ENCODE results near the gene ZNF330.
"Not testable (repeated sequence)": the region's sequence is repeated elsewhere in the genome, so short reads cannot be mapped to it uniquely, and the experiment has no call there.

ZNF330 gene

DNA sequence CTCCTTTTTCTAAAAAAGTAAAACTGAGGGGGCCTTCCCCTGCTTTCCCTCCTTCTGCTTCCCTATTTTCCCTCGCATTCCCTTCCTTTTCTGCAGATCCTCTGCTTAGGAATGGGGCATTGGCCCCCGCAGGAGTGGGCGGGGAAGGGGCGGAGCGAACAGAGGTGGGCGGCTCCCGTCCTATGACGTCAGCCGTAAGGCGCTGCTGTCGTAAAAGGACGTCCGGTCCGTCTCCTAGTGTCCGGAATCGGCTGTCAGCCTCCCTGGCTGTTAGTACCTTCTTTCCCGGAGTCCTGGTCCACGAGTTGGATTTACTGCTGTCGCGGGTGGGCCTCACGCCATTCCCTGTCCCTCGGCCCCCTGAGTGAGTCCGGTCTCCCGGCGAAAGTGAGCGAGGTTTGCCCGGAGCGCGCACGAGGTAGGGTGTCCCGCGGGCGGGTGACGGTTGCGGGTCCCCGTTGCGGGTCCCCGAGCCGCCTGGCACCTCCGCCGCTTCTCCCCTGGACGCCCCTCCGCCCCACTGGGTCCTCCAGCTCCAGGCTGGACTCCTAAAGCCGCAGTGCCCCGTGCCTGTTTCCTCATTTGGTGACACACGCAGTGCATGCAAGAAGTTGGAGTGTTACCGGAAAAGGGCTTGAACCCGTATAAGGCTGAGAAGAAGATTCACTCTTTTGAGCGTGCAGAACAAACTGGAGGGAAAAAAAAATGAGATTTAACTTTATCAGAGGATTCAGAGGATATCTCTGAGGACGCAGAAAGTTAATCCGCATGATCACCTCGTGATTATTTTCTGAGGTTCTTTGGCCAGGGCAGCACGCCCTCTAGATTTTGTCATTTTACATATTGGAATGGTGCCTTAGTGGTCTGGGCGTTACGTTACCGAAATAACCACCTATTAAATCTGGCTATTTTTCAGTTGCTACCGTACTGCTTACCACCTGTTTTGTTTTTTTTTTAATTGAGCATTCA is at the start of gene ZNF330:
TSS of gene ZNF330 (plus strand) at position 205 of the 969 bp plus-strand sequence. CDS start 1,477 bp downstream, outside the sequence.
- peak; percentile 73 to 87 for DNase-seq

DNA sequence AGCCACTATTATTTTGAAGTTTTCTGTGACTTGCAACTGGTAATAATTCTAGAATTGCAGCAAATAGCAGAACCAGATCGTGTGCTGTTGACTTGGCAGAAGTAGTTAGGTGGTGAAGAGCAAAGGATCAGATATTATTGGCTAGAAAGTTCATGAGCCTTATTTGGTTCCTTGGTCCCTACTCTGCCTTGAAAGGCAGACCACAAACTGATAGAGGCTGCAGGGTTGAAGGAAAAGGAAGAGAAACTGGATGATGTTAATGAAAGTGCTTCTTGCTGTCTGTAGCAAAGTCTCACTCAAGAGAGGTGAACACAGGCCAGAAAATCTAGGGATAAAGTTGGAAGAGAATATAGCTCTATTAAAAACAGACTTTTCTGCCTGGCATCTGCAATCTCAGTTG is 46.2 kb upstream of the ZNF330 start:
- DNase-seq: no peak

DNA sequence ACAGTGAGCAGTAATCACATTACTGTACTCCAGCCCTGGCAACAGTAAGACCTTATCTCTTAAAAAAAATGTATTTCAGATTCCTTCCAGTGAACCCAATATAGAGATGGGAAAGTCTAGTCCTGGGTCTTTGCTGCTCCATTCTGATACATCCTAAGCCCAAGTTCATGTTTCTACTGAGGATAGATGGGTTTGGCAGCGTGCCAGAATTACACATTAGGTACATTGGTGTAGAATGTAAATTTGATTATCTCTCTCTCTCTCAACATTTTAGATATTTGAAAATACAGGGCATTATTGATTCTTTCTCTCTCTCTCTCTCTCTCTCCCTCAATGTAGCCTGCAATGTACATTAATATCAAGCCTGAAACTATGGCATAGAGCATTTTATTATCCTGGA is 43.5 kb upstream of the ZNF330 start:
- no peak for DNase-seq

DNA sequence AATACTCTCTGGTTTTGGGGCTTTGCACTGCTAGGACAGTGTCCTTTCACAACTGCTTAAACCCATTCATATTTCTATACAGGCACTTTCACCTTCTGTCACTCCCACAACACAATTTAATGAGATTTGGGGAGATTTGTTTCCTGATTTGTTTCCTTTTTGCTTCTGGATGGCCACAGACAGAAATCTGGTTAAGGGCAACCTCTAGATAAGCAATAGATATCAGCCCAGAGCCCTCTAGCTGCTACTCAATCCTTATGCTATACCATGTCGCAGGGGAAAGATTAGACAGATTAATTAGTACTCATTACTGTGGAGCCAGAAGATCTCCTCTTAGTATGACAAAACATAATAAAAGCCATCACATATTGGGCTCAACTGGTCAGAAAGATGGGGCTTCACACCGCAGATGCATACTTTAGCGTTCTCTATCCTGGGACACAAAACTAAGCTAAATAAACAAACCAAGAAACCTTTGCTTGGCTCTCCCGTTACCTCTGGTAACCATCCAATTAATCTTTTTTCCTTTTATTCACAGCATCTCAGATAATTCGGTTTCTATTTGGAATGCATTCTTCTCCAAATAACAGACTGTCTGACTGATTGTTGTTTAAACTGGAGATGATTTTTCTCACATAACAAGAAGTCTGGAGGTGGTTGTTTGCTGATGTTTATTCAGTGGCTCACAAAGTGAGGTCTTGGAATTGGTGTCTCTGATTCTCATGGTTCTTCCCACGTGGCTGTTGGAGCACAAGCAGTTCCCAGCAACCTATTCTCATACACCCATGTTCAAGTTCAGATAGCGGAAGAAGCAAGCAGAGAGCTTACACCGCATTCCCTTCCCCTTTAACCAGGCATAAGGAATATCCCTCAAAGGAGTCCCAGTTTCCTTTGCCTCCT is 41.0 kb upstream of the ZNF330 start:
- DNase-seq: no peak

DNA sequence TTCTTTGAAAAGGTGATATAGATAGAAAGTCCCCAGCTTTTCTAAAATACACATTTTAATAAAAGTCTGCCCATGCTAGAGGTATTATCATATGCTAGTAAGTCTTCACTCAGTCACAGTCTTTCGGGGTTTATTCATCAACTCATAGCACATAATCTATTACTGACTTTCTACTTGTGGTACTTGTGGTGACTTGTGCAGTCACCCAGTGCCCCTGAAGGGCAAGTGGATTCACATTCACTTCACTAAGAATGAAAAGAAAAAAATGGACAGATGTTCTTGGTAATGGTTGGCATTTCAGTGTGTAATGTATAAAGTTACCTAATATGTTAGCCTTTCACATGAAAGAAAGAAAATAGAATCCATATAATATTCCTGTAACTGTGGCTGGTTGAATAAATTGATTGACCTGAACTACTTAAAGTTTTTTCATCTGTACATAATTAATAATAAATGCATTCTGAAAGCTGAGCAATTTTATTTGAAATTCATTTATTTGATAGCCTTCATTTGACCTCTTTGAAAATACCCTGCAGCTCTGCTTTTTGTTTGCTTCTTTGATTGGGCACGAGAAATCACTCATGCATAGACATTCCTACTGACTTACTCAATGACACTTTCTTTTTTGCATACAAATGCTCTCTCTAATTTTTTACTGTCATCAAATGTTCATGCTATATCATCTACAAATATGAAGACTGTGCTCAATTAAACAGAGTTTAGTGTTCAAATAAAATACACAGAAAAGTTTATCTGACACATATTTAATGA is 39.5 kb upstream of the ZNF330 start:
- DNase-seq: no peak

DNA sequence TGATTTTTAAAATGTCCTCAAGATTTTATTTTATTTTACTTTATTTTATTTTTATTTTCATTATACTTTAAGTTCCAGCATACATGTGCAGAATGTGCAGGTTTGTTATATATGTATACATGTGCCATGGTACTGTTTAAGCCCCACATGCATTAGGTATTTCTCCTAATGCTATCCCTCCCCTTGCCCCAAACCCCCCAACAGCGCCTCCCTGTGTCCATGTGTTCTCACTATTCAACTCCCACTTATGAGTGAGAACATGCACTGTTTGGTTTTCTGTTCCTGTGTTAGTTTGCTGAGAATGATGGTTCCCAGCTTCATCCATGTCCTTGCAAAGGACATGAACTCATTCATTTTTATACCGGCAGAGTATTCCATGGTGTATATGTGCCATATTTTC is 37.2 kb upstream of the ZNF330 start:
- not testable (repeated sequence) for DNase-seq

DNA sequence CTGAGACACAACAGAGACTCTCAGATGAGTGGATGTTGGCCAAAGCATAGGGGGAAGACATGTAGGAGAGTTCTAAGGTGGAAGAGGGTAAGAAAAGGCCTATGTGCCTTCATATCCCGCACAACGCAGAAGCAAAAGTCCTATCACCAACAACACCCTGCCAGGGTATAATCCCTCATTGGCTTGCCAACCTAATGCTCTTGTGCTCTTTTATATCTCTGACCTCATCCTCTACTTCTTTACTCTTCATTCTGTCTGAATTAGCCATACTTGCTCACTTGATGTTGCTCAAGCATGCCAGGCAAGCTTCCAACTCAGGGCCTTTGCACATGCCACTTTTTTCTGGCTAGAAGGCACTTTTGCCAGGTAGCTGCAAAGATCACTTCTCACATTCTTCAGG is 28.1 kb upstream of the ZNF330 start:
- no peak for DNase-seq

DNA sequence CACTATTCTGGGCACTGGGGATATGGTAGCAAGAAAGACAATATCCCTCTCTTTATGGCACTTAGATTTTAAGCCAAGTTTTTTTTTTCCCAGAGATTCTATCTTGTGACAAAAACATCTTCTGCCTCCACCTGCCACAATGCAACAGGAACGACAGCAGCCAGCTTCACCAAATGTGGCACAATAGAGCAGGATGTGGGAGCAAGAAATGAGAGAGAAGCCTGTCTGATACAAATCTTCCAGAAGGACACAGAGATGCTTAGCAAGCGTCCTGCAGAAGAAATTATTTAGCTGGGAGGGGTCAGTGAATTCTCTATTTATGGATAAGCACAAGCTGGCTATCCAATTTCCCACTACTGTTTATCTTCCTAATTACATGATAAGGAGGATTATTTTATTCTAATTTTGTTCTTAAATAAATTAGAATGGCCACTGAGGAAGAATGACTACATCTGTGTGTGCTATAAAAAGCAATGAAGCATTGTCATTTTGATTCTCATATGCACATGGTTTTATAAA is 27.1 kb upstream of the ZNF330 start:
- no peak for DNase-seq

DNA sequence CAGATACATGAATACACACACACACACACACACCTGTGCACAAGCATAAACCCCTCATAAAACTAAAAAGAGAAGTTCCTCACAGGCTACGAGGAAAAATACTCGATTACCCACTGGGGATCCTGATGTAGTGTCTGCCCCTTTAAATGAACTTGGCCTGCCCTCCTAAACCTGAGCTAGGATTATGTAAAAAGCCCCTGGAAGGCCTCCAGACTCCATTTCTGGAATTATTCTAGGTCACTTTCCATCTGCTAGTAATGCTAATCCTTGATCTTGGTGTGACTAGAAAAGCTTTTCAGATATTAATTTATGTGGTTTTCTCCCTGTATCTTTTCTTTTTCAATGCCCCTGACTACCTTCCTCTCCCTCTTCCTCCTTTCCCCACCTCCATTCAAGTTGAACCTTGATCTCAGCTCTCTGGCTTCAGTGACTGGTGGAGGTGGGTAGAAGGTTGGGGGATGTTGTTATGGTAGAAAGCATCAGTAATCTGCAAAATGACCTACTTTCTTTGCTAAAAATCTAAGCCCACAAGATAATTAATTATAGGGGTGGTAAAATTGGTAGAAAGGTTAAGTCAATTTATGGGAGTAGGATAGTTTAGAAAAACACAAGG is 25.5 kb upstream of the ZNF330 start:
- no peak for DNase-seq

DNA sequence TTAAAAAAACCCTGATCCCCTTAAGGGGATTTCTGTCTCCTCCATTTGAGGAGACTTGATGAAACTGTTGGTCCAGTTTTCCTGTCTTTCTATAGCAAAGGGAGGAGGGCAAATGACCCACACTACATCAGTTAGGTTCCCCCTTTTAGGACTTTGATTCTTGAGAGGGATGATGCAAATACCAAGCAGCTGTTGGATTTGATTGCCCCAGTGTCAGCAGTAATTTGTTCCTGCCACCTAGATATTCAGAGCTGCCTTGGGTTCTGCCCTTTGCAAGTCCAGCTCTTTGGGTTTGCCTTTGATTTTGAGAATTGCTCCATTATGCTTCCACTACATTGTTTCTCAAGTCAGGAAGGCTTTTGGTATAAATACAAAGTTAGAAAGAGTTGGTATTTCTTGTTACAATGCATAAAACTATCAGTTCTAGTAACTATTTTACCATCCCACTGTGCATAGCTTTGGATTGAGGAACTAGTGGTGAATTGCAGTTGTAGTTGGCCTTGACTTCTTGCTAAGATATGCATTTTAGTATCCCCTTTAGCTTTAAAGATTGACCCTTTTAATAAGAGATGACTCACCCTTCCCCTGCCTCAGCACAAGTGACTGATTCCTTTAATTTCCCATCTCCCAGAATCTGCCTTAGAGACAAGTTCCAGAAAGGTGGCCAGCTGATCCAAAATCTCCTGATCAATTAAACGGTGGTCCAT is 24.3 kb upstream of the ZNF330 start:
- DNase-seq: no peak

DNA sequence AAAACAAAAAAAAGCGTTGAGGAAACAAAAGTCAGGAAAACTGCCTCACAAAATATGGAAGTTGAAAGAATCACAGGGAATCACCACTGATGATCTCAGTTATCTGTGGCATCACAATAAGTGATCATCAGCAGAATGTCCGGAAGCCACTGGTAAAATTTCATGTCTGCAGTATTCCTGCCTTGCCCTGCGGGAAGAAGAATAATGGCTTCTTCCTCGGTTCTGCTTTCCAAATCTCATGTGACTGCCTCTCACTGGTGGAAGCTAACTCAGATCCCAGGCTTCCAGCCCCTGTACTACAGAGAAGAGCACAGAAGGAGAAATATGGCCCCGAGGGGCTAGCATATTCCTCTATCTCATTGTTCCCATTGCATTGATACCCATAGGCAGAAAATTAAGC is 12.7 kb upstream of the ZNF330 start:
- peak in 1 of 2 donors; percentile 2 for DNase-seq

DNA sequence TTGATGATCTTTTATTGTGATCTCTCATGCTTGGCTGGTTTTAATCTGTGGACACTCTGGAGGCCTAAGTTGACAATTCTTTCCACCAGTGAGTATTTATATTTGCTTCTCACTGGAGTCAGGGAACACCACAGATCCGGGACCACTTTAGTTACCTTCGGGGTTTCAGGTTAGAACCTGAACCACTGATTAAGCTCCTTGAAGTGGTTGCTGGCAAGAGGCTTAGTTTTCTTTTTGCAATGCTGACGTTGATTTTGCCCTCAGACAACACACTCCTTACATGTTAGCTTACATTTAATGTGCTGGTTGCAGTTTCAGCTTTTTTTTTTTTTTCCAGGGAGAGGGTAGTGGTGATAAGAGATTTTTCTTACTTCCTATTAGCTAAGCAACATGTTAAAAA is 10.5 kb upstream of the ZNF330 start:
- DNase-seq: no peak

DNA sequence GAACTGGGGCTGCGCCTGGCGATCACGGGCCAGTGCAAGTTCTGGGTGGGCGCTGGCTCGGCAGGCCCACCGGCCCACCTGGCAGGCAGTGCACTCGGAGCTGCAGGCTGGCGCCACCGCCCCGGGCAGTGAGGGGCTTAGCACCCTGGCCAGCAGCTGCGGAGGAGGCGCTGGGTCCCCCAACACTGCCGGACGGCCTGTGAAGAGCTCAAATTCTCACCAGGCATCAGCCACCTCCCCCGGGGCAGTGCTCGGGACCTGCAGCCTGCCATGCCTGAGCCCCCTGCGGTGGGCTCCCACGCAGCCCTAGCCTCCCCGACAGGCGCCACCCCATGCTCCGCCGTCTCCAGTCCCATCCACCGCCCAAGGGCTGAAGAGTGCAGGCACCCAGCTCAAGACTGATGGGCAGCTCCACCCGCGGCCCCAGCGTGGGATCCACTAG is 7.1 kb upstream of the ZNF330 start:
- no peak for DNase-seq

DNA sequence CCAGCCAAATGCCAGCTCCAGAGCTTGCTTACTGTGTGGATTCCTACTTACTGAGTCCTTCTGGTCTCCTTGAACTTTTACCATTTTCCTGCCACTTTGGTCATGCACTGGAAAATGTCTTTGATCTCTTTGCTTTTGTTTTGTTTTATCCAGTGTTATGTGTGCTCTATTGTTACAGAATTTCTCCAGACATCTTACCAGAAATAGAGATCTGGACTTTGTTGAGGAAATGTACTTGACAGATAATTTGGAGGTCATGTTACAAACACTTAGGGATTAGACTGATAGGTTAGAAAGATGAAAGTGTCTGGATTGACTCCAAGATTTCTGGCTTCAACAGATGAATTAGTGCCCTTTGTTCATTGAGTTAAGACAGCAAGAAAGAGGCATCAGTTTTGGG is 5.7 kb upstream of the ZNF330 start:
- no peak for DNase-seq

DNA sequence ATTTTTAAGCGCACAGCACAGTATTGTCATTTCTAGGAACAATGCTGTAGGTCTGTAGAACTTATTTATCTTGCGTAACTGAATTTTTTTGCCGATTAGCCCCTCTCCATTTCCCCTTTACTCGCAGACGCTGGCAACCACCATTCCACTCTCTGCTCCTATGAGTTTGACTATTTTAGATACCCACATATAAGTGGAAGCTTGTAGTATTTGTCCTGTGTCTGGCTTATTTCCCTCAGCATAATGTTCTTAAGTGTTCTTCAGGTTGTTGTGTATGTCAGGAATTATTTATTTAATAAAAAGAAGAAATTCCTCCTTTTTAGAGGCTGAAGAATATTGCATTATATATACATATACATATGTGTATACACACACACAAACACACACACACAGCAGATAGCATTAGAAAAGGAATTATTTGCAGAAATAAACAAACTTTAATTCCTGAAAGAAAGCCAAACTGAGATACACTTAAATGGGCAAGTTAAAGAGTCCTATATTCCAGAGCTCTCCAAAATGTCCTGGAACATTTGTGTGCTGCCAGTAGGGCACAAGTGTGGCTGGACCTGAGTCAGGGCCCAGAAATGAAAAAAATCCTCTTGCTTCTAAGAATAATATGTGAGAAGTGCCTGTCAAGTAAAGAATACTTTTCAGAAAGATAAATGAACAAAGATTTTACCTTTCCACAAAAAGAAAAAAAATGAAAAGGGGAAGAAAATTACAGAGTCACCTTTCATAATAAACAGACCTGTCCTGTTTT is 4.5 kb upstream of the ZNF330 start:
- no peak for DNase-seq

DNA sequence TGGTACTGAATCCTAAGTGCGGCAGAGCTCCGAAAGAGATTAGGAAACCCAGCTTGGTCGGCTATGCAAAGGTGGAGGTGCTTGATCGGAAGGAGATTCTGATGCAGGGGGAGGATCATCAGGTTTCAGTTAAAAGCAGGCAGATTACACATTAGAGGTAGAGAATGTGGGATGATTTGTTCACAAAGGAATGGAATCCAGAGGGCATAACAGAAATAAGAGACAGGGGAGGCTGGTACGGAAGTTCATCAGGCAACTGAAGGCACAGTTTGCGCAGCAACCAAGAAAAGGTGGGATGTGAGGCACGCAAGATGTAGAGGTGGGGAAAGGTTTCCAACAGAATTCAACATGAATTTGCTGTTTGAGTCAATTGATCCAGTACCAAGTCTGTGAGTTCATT is 424 bp upstream of the ZNF330 start:
- DNase-seq: no peak

DNA sequence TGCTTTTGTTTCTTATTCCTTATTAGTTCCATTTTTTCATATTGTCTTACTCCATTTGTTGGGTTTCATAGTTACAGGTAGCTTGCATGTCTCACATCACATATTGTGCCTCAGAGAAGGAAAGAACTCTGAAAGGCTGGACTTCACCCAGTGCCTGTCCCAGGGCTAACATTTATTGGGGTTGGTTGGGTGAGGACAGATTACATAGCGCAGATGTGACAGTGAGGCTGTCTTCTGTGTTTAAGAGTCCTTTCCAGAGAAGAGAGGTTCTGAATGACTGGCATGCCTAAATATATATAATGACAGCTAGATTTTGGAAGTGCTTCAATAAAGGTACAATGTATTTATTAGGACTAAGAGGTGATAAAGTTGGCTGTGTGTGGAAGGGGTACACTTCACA is 2.7 kb downstream of the ZNF330 start:
- DNase-seq: no peak

DNA sequence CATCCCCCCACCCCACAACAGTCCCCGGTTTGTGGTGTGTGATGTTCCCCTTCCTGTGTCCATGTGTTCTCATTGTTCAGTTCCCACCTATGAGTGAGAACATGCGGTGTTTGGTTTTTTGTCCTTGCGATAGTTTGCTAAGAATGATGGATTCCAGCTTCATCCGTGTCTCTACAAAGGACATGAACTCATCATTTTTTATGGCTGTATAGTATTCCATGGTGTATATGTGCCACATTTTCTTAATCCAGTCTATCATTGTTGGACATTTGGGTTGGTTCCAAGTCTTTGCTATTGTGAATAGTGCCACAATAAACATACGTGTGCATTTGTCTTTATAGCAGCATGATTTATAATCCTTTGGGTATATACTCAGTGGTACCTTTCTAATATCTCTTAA is 6.6 kb downstream of the ZNF330 start:
- not testable (repeated sequence) for DNase-seq

DNA sequence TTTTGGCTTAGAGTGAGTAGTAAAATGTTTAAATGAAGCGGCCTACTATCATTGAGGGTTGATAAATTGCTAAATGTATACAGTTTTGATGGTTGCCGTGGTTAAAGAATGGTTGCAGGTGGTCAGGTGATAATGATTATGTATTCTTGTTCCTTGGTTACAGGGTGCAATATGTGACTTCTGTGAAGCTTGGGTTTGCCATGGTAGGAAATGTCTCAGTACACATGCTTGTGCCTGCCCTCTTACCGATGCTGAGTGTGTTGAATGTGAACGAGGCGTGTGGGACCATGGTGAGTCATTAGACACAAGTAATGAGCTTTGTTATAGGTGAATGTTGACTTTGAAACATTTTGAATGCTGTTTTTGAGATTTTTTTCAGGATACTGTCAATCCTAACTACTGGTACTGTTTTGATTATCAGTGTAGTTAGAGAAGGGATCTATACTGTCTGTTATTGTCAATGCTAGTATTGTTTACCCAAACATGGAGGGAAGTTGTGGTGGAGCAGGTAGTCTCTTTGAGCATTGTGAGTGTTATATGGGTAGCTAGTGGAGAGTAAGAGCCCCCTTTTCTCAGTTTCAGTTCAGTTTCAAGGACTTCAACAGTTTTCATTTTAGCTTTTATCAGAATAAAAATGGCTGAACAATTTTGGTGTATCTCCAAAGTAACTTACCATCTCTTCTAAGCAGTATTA is 8.9 kb downstream of the ZNF330 start:
- no peak for DNase-seq

DNA sequence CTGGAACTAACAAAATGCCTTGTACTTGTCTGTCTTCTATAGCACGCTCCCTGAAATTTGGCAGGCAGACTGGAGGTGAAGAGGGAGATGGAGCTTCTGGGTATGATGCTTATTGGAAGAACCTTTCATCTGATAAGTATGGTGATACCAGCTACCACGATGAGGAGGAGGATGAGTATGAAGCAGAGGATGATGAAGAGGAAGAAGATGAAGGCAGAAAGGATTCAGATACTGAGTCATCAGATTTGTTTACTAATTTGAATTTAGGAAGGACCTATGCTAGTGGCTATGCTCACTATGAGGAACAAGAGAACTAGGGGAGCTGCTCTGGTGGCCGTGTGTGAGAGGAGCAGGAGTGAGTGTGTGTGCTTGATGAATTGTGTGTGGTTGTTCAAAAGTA is 13.0 kb downstream of the ZNF330 start:
- no peak for DNase-seq

Data from hippocampal formation (tissue), 2 donors.